H1 (cell line): ENCODE measurements around the gene TIMM23. TPM values are rescaled to one million over a fixed set of nuclear protein-coding genes. Genes with fewer than 3 reads are reported as not detected.

Source experiments
- BRCA1 ChIP-seq: IDR thresholded peaks from 2 replicates; pipeline ENCODE4 v1.6.1; 2012; ENCODE audit warnings: low read depth, low read length, improper control_type of control experiment
- EP300 ChIP-seq, 2 experiments: IDR thresholded peaks; 1 replicate in 1 of 2; 2 replicates in 1 of 2; pipeline ENCODE4 v1.6.1; 2011 to 2012; ENCODE audit warnings: low read depth in 2 of 2, low read length in 2 of 2, mild to moderate bottlenecking in 2 of 2, borderline replicate concordance in 1 of 2, inconsistent platforms in 1 of 2, moderate library complexity in 1 of 2
- HDAC2 ChIP-seq, 2 experiments: fragments of 300-600 bp in 1 of 2; sonication (generic) in 1 of 2; IDR thresholded peaks; 2 replicates each; pipeline ENCODE4 v1.6.1; 2011 to 2012; ENCODE audit warnings: low read depth in 2 of 2, low read length in 2 of 2, mild to moderate bottlenecking in 2 of 2, moderate library complexity in 2 of 2, borderline replicate concordance in 1 of 2, inconsistent platforms in 1 of 2
- TAF7 ChIP-seq: optimal IDR thresholded peaks from 2 replicates; pipeline ENCODE3; 2011; ENCODE audit warnings: low read depth, mild to moderate bottlenecking, inconsistent platforms, low read length, moderate library complexity, borderline replicate concordance
- polyA plus RNA-seq, 7 experiments: library from polyadenylated mRNA; depleted of rRNA in 3 of 7; stranded (reverse) in 5 of 7; unstranded in 2 of 7; fragments of >200 nt in 5 of 7; fragments of 200-250 nt in 2 of 7; gene quantifications; 1 replicate in 5 of 7; 2 replicates in 1 of 7; 4 replicates in 1 of 7; pipeline versions ENCODE4 v1.2.1 to v1.2.3, GENCODE V29; 2011 to 2013; ENCODE audit warnings: missing spikeins in 2 of 7, mixed read lengths in 2 of 7
- total RNA-seq: library from RNA; stranded (reverse); fragmentation: NEBNext Ultra II Directional; extraction: Animal tissue kit (Norgen Biotek cat#: 25700); gene quantifications from 2 replicates; pipeline ENCODE4 v1.2.1, GENCODE V29; 2021

TIMM23 gene
- total and polyA plus RNA-seq, 2 of the 8 experiments (the other 6 are each of a cell fraction or from before 2014, with no cell fraction given), result 101 to 130 TPM

DNA sequence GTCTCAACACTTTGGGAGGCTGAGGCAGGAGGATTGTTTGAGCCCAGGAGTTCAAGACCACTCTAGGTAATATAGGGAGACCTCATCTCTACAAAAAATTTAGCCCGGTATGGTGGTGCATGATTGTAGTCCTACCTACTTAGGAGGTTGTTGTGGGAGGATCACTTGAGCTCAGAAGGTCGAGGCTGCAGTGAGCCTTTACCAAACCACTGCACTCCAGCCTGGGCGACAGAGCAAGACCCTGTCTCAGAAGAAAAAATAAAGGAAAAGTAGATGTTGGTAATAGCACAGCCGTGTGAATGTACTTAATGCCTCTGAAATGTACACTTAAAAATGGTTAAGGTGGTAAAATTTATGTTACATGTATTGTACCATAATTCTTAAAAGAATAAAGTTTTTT lies 25.3 kb downstream of the TIMM23 start (continued):
- TF ChIP-seq HDAC2 (IDR thresholded peaks at IDR 0.05; ENCODE audit: borderline replicate concordance in 1 of 2, low read depth in 2 of 2, low read length in 2 of 2) (no peak), EP300 (IDR thresholded peaks at IDR 0.05; ENCODE audit: borderline replicate concordance in 1 of 2, low read depth in 2 of 2, low read length in 2 of 2) (no peak), BRCA1 (no peak), TAF7 (no peak)
